Spinal cord (tissue), 10 donors: ENCODE results near the gene TRMT11. TPM values are rescaled to one million over a fixed set of nuclear protein-coding genes. Genes with fewer than 3 reads are reported as not detected.

ENCODE experiments used
- DNase-seq, 6 donors: peaks; one replicate each; pipeline versions ENCODE4 v3.0.0 to v3.0.0-alpha.2; 2013 to 2015; ENCODE audit warnings: low spot score in 6 of 6, low read depth in 4 of 6
- H3K27ac ChIP-seq: one replicate; pipeline ENCODE4 v1.5.1; 2013; ENCODE audit warnings: low read depth, low read length, control low read depth
- H3K27me3 ChIP-seq: one replicate; pipeline ENCODE4 v1.6.1; 2013; ENCODE audit warnings: low read length; ENCODE audit not compliant: control insufficient read depth, insufficient read depth
- H3K36me3 ChIP-seq: one replicate; pipeline ENCODE4 v1.6.1; 2013; ENCODE audit warnings: low read length; ENCODE audit not compliant: control insufficient read depth, insufficient read depth
- H3K4me1 ChIP-seq: one replicate; pipeline ENCODE4 v1.6.1; 2013; ENCODE audit warnings: low read length; ENCODE audit not compliant: control insufficient read depth, insufficient read depth
- H3K4me3 ChIP-seq: one replicate; pipeline ENCODE4 v1.5.1; 2013; ENCODE audit warnings: low read depth, low read length, control low read depth
- H3K9me3 ChIP-seq: one replicate; pipeline ENCODE4 v1.6.1; 2013; ENCODE audit warnings: low read length; ENCODE audit not compliant: control insufficient read depth, insufficient read depth
- WGBS: methylation state at CpG from one replicate; pipeline ENCODE4 v1.1.5; 2013; ENCODE audit warnings: missing lambda C conversion rate; ENCODE audit not compliant: insufficient coverage; 5-methylcytosine and 5-hydroxymethylcytosine counted together
- long read RNA-seq, 4 donors: transcript quantifications; one replicate each; lab custom pipeline, GENCODE V29; 2026
- polyA plus RNA-seq, 2 donors: library from polyadenylated mRNA; unstranded; fragments of 120-200 nt; gene quantifications; one replicate each; pipeline ENCODE4 v1.2.1, GENCODE V29; 2013; ENCODE audit not compliant: insufficient read length in 2 of 2
- total RNA-seq, 2 donors: library from RNA; depleted of rRNA in 1 of 2; stranded (reverse); fragments of 120-200 nt in 1 of 2; fragments of >200 nt in 1 of 2; gene quantifications; one replicate each; pipeline versions ENCODE4 v1.2.3 to v1.2.4, GENCODE V29; 2013 to 2014
- donor health status: healthy.

TRMT11 gene
- total RNA-seq (10 to 100 TPM; 27.8 to 33.8 TPM), polyA plus RNA-seq (10 to 100 TPM; 20.4 to 23.8 TPM)
- long read RNA-seq, donor 1, partial matches to known transcripts, result 0 of 4 reads
- long read RNA-seq, donor 1, other reads (novel, unspliced or antisense), result 0 of 4 reads
- long read RNA-seq, donor 2, partial matches to known transcripts, result 0 of 2 reads
- long read RNA-seq, donor 2, other reads (novel, unspliced or antisense), result 0 of 2 reads
- long read RNA-seq, donor 3, partial matches to known transcripts, result 0 of 2 reads
- long read RNA-seq, donor 3, other reads (novel, unspliced or antisense), result 0 of 2 reads
- long read RNA-seq, donor 4, transcript TRMT11-201 (13 exons, 1,565 nt), result major isoform, 8 of 8 reads
- long read RNA-seq, donor 4, partial matches to known transcripts, result 0 of 8 reads
- long read RNA-seq, donor 4, other reads (novel, unspliced or antisense), result 0 of 8 reads

GRCh38 chr6:125986301-125987025 is at the start of gene TRMT11:
TSS of gene TRMT11 (plus strand) at chr6:125986540. CDS start at chr6:125986551, 11 bp downstream.
- 0% methylated on average over 52 of the region's 52 CpGs for WGBS
- Histone ChIP-seq H3K4me1 (no peaks in the 10 kb centered on the region), H3K36me3 (peaks cover 2% of the 10 kb centered on the region), H3K4me3 (peak within 1 kb of the TSS; percentile 98), H3K9me3 (no peaks in the 10 kb centered on the region), H3K27ac (peak within 1 kb of the TSS; percentile 64), H3K27me3 (no peaks in the 10 kb centered on the region)
- peak; percentile 71 to 98 (median 86) for DNase-seq

- H3K9me3 ChIP-seq, result no peaks in the 10 kb centered on the region
- no peaks in the 10 kb centered on the region for H3K4me1 ChIP-seq
- H3K36me3 ChIP-seq, result no peaks in the 10 kb centered on the region
- 56% methylated on average over 1 of the region's 1 CpG for WGBS
- no peaks in the 10 kb centered on the region for H3K27me3 ChIP-seq
- DNase-seq, result no peak
- H3K4me3 ChIP-seq, result no peak overlapping the region
- no peak overlapping the region for H3K27ac ChIP-seq
Observed at GRCh38 chr6:125939026-125939425, 47.3 kb upstream of the TRMT11 start.

GRCh38 chr6:125939791-125940190 is 46.5 kb upstream of the TRMT11 start:
- WGBS, result 80% methylated on average over 2 of the region's 2 CpGs
- no peak overlapping the region for H3K27ac ChIP-seq
- no peaks in the 10 kb centered on the region for H3K9me3 ChIP-seq
- H3K4me3 ChIP-seq, result no peak overlapping the region
- H3K27me3 ChIP-seq, result no peaks in the 10 kb centered on the region
- H3K36me3 ChIP-seq, result no peaks in the 10 kb centered on the region
- no peak for DNase-seq
- no peaks in the 10 kb centered on the region for H3K4me1 ChIP-seq

GRCh38 chr6:125940247-125941041 is 45.9 kb upstream of the TRMT11 start:
- 60% methylated on average over 1 of the region's 5 CpGs for WGBS
- H3K27me3 ChIP-seq, result no peaks in the 10 kb centered on the region

GRCh38 chr6:125942672-125943527 is 43.4 kb upstream of the TRMT11 start:
- H3K4me1 ChIP-seq, result no peaks in the 10 kb centered on the region
- H3K27me3 ChIP-seq, result no peaks in the 10 kb centered on the region
- WGBS, result 95% methylated on average over 10 of the region's 10 CpGs
- no peaks in the 10 kb centered on the region for H3K9me3 ChIP-seq
- H3K27ac ChIP-seq, result no peak overlapping the region
- no peaks in the 10 kb centered on the region for H3K36me3 ChIP-seq
- no peak overlapping the region for H3K4me3 ChIP-seq
- no peak for DNase-seq

More at GRCh38 chr6:125940247-125941041, 45.9 kb upstream of the TRMT11 start:
- Histone ChIP-seq H3K4me3 (no peak overlapping the region), H3K36me3 (no peaks in the 10 kb centered on the region), H3K27ac (no peak overlapping the region), H3K9me3 (no peaks in the 10 kb centered on the region), H3K4me1 (no peaks in the 10 kb centered on the region)
- no peak for DNase-seq

- no peaks in the 10 kb centered on the region for H3K27me3 ChIP-seq
- 89% methylated on average over 3 of the region's 4 CpGs for WGBS
- no peaks in the 10 kb centered on the region for H3K9me3 ChIP-seq
- H3K27ac ChIP-seq, result no peak overlapping the region
- H3K36me3 ChIP-seq, result no peaks in the 10 kb centered on the region
- DNase-seq, result no peak
- H3K4me3 ChIP-seq, result no peak overlapping the region
- H3K4me1 ChIP-seq, result no peaks in the 10 kb centered on the region
Observed at GRCh38 chr6:125943528-125944433, 42.6 kb upstream of the TRMT11 start.

- peak in 2 of 6 donors; percentile 48 to 51 for DNase-seq
- Histone ChIP-seq H3K4me1 (no peaks in the 10 kb centered on the region), H3K27ac (no peak overlapping the region), H3K27me3 (no peaks in the 10 kb centered on the region), H3K4me3 (no peak overlapping the region), H3K36me3 (no peaks in the 10 kb centered on the region), H3K9me3 (no peaks in the 10 kb centered on the region)
- no CpG with 5 or more reads among the region's 5 CpGs for WGBS
Observed at GRCh38 chr6:125944434-125944816, 41.9 kb upstream of the TRMT11 start.

GRCh38 chr6:125944896-125945295 is 41.4 kb upstream of the TRMT11 start:
- Histone ChIP-seq H3K27me3 (no peaks in the 10 kb centered on the region), H3K36me3 (no peaks in the 10 kb centered on the region), H3K9me3 (no peaks in the 10 kb centered on the region), H3K27ac (no peak overlapping the region), H3K4me3 (no peak overlapping the region), H3K4me1 (no peaks in the 10 kb centered on the region)
- no peak for DNase-seq
- WGBS, result no CpG with 5 or more reads among the region's 1 CpG
